HCT116 (cell line): ENCODE results near the gene ZBTB17. TPM values are rescaled to one million over a fixed set of nuclear protein-coding genes. Genes with fewer than 3 reads are reported as not detected.

Experiments
- ATAC-seq: fragments of 200-7000 bp; cut with Tn5 transposase; 2 replicates; pipeline ENCODE4 v1.9.1; 2020; ENCODE audit warnings: mild to moderate bottlenecking, moderate library complexity
- BruUV-seq: library from RNA; stranded (reverse); fragments of 400-500 nt; replicated peaks from 2 replicates; lab custom pipeline; 2021; lab: Mats Ljungman, UMichigan
- CTCF ChIA-PET: fragments of 300-600 bp; sonication (Branson Sonifier 250); formaldehyde crosslinking; loops from one replicate; lab custom pipeline; 2021; ENCODE audit warnings: antibody characterized with exemption; lab: Charles Lee
- POLR2A ChIA-PET: fragments of 300-600, 350-600 bp; sonication (Branson Sonifier 250); formaldehyde crosslinking; loops from one replicate; lab custom pipeline; 2021; ENCODE audit warnings: antibody characterized with exemption; lab: Charles Lee
- RAD21 ChIA-PET, 2 experiments: fragments of 300-600 bp; sonication (Branson Sonifier 250); formaldehyde crosslinking; loops; one replicate each; lab custom pipeline; 2023; ENCODE audit warnings: low total read pairs in 2 of 2; ENCODE audit not compliant: uncharacterized antibody in 2 of 2, unreplicated experiment in 2 of 2, low non-redundant PET in 1 of 2; lab: Charles Lee
- DNase-seq: peaks from one replicate; pipeline ENCODE4 v3.0.0-alpha.2; 2010; ENCODE audit warnings: low read depth, low spot score
- H2AFZ ChIP-seq: fragments of 200-600 bp; shearing (Covaris generic), sonication (generic); 2 replicates; pipeline ENCODE4 v1.6.1; 2017; ENCODE audit warnings: low read depth, mixed run types, mixed read lengths, antibody characterized with exemption, low read length; ENCODE audit not compliant: poor library complexity, severe bottlenecking
- H3K27ac ChIP-seq: 2 replicates; pipeline ENCODE4 v1.5.1; 2012; ENCODE audit warnings: low read depth, low read length
- H3K27me3 ChIP-seq: fragments of 200-600 bp; sonication (generic); 2 replicates; pipeline ENCODE4 v1.6.1; 2016; ENCODE audit warnings: mixed run types, low read length, mixed read lengths; ENCODE audit not compliant: insufficient read depth
- H3K36me3 ChIP-seq, 2 experiments: fragments of 200-500 bp in 1 of 2; fragments of 200-600 bp in 1 of 2; sonication (Bioruptor generic) in 1 of 2; sonication (generic) in 1 of 2; 2 replicates each; pipeline versions ENCODE4 v1.5.1 to v1.6.1; 2014 to 2016; ENCODE audit warnings: low read length in 2 of 2, inconsistent platforms in 1 of 2, mixed read lengths in 1 of 2, mixed run types in 1 of 2; ENCODE audit not compliant: insufficient read depth in 2 of 2, control insufficient read depth in 1 of 2
- H3K4me1 ChIP-seq, 2 experiments: fragments of 200-600 bp in 1 of 2; sonication (generic) in 1 of 2; 2 replicates each; pipeline versions ENCODE4 v1.5.1 to v1.6.1; 2012 to 2017; ENCODE audit warnings: low read length in 2 of 2, inconsistent platforms in 1 of 2, mild to moderate bottlenecking in 1 of 2, mixed read lengths in 1 of 2, mixed run types in 1 of 2, moderate library complexity in 1 of 2; ENCODE audit not compliant: insufficient read depth in 2 of 2, control insufficient read depth in 1 of 2
- H3K4me2 ChIP-seq: fragments of 200-600 bp; sonication (generic); 2 replicates; pipeline ENCODE4 v1.6.1; 2017; ENCODE audit warnings: mixed run types, low read length, mixed read lengths
- H3K4me3 ChIP-seq, 2 experiments: fragments of 200-600 bp in 1 of 2; sonication (generic) in 1 of 2; replicated peaks in 1 of 2; 2 replicates each; pipeline ENCODE4 v1.5.1; 2011 to 2016; ENCODE audit warnings: low read length in 2 of 2, control low read depth in 1 of 2, low read depth in 1 of 2, mild to moderate bottlenecking in 1 of 2, mixed read lengths in 1 of 2, mixed run types in 1 of 2
- H3K79me2 ChIP-seq: fragments of 200-600 bp; sonication (generic); 2 replicates; pipeline ENCODE4 v1.6.1; 2017; ENCODE audit warnings: mild to moderate bottlenecking, mixed run types, low read length, moderate library complexity, mixed read lengths; ENCODE audit not compliant: insufficient read depth
- H3K9ac ChIP-seq: fragments of 200-600 bp; sonication (generic); 2 replicates; pipeline ENCODE4 v1.6.1; 2016; ENCODE audit warnings: low read length, mixed read lengths
- H3K9me2 ChIP-seq: fragments of 200-600 bp; sonication (generic), shearing (Covaris generic); 2 replicates; pipeline ENCODE4 v1.6.1; 2017; ENCODE audit warnings: mixed run types, mild to moderate bottlenecking, moderate library complexity; ENCODE audit not compliant: insufficient read depth
- H3K9me3 ChIP-seq, 2 experiments: fragments of 200-500 bp in 1 of 2; fragments of 200-600 bp in 1 of 2; sonication (Bioruptor generic) in 1 of 2; sonication (generic) in 1 of 2; 2 replicates each; pipeline ENCODE4 v1.6.1; 2014 to 2017; ENCODE audit warnings: low read length in 2 of 2, mixed read lengths in 2 of 2, inconsistent platforms in 1 of 2, low read depth in 1 of 2, mild to moderate bottlenecking in 1 of 2, mixed run types in 1 of 2, moderate library complexity in 1 of 2; ENCODE audit not compliant: control insufficient read depth in 1 of 2, insufficient read depth in 1 of 2
- H4K20me1 ChIP-seq: fragments of 200-600 bp; sonication (generic), shearing (Covaris generic); 2 replicates; pipeline ENCODE4 v1.6.1; 2017; ENCODE audit warnings: mixed run types, mild to moderate bottlenecking, moderate library complexity; ENCODE audit not compliant: insufficient read depth
- CBX3 ChIP-seq: IDR thresholded peaks from 2 replicates; pipeline ENCODE4 v1.6.1; 2012; ENCODE audit warnings: low read depth
- ELF1 ChIP-seq: IDR thresholded peaks from 2 replicates; pipeline ENCODE4 v1.6.1; 2012; ENCODE audit warnings: low read depth, borderline replicate concordance
- EZH2 ChIP-seq: fragments of 200-600 bp; sonication (generic); IDR thresholded peaks from 2 replicates; pipeline ENCODE4 v1.6.1; 2017; ENCODE audit warnings: antibody characterized with exemption, mixed run types
- EZH2phosphoT487 ChIP-seq: fragments of 200-600 bp; IDR thresholded peaks from 2 replicates; pipeline ENCODE4 v1.6.1; 2018; ENCODE audit warnings: antibody characterized with exemption, borderline replicate concordance
- JUND ChIP-seq: IDR thresholded peaks from 2 replicates; pipeline ENCODE4 v1.6.1; 2012
- POLR2AphosphoS5 ChIP-seq: IDR thresholded peaks from 2 replicates; pipeline ENCODE4 v1.6.1; 2011; ENCODE audit warnings: mild to moderate bottlenecking, low read depth, low read length, moderate library complexity
- SIN3A ChIP-seq: IDR thresholded peaks from 2 replicates; pipeline ENCODE4 v1.6.1; 2012; ENCODE audit warnings: low read depth
- TCF7L2 ChIP-seq: IDR thresholded peaks from 2 replicates; pipeline ENCODE4 v1.7.0; 2011; ENCODE audit warnings: borderline replicate concordance, inconsistent platforms; ENCODE audit not compliant: insufficient read depth, insufficient read length; ENCODE audit errors: extremely low read depth
- YY1 ChIP-seq: IDR thresholded peaks from 2 replicates; pipeline ENCODE4 v1.6.1; 2011; ENCODE audit warnings: low read length, low read depth, moderate library complexity, mild to moderate bottlenecking; ENCODE audit not compliant: insufficient replicate concordance; ENCODE audit errors: extremely low read depth
- ZFX ChIP-seq: fragments of 450-650 bp; IDR thresholded peaks from 2 replicates; pipeline ENCODE4 v1.6.1; 2017
- ZNF274 ChIP-seq: fragments of 200-500 bp; sonication (Bioruptor generic); IDR thresholded peaks from 2 replicates; pipeline ENCODE4 v1.6.1; 2014; ENCODE audit warnings: mild to moderate bottlenecking, low read depth, low read length, inconsistent platforms
- intact Hi-C: fragments of 100-400 bp; cut with micrococcal nuclease; formaldehyde crosslinking; loops from 2 replicates; pipeline ENCODE4 v1.10.0; 2022
- total RNA-seq: library from RNA; stranded (reverse); gene quantifications from one replicate; pipeline ENCODE4 v1.2.1, GENCODE V29; 2021; ENCODE audit not compliant: unreplicated experiment
- TF ChIP-seq, protein P1 (sequence below): IDR thresholded peaks from 2 replicates; pipeline ENCODE4 v1.6.1; 2012
- TF ChIP-seq, protein P2 (sequence below): IDR thresholded peaks from 2 replicates; pipeline ENCODE4 v1.6.1; 2011; ENCODE audit warnings: mild to moderate bottlenecking, low read length, moderate library complexity; ENCODE audit not compliant: insufficient replicate concordance; ENCODE audit errors: extremely low read depth

ZBTB17 gene
- total RNA-seq, 1 experiment from 2014 or later = 31.6 TPM

DNA sequence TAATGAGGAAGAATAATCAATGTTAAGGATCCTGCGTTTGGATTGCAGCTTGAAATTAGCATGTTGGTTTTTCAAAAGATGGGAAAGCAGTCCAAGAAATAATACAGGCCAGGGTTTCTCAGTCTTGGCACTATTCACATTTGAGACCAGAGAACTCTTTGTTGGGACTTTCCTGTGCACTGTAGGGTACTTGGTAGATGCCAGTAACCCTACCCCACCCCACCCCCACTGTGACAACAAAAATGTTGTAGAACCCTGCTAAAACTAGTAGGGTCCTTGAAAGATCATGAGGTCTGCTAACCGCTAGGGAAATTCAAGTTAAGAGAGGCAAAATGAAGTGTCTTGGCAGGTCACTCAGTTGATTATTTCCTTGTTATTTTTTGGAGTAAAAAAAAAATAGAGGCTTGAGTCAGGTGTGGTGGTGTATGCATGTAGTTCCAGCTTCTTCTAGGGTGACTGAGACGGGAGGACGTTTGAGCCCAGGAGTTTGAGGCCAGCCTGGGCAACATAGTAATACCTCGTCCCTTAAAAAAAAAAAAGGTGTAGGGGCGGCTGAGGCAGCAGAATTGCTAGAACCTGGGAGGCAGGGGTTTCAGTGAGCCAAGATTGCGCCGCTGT is 75.1 kb downstream of the ZBTB17 start:
- Histone ChIP-seq H4K20me1 (peaks cover 20% of the 10 kb centered on the region; the same call in 1 of the 2 replicates), H3K27ac (no peak overlapping the region), H3K27me3 (no peaks in the 10 kb centered on the region), H3K79me2 (peaks cover 99% of the 10 kb centered on the region), H3K4me1 (peaks cover 0 to 11% of the 10 kb centered on the region in 2 experiments; a peak in 2 of 4 replicates), H2AFZ (no peak overlapping the region), H3K4me2 (no peak overlapping the region), H3K36me3 (peaks cover 0 to 3% of the 10 kb centered on the region in 2 experiments; a peak in 1 of 4 replicates), H3K4me3 (no peak overlapping the region), H3K9me3 (no peaks in the 10 kb centered on the region), H3K9ac (no peak overlapping the region), H3K9me2 (no peaks in the 10 kb centered on the region)
- TF ChIP-seq EZH2 (no peak), JUND (no peak), ELF1 (no peak), CBX3 (no peak), YY1 (no peak), SIN3A (no peak), TCF7L2 (no peak), EZH2phosphoT487 (no peak), POLR2AphosphoS5 (no peak), ZFX (no peak), ZNF274 (no peak)
- TF ChIP-seq, protein P1, sequence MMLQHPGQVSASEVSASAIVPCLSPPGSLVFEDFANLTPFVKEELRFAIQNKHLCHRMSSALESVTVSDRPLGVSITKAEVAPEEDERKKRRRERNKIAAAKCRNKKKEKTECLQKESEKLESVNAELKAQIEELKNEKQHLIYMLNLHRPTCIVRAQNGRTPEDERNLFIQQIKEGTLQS = no peak
- TF ChIP-seq, protein P2, sequence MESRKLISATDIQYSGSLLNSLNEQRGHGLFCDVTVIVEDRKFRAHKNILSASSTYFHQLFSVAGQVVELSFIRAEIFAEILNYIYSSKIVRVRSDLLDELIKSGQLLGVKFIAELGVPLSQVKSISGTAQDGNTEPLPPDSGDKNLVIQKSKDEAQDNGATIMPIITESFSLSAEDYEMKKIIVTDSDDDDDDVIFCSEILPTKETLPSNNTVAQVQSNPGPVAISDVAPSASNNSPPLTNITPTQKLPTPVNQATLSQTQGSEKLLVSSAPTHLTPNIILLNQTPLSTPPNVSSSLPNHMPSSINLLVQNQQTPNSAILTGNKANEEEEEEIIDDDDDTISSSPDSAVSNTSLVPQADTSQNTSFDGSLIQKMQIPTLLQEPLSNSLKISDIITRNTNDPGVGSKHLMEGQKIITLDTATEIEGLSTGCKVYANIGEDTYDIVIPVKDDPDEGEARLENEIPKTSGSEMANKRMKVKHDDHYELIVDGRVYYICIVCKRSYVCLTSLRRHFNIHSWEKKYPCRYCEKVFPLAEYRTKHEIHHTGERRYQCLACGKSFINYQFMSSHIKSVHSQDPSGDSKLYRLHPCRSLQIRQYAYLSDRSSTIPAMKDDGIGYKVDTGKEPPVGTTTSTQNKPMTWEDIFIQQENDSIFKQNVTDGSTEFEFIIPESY = no peak
- ChIA-PET RAD21 (no interaction called here), CTCF (no interaction called here), POLR2A (no interaction called here)
- BruUV-seq = no TSS peak
- DNase-seq (no peak), ATAC-seq (no peak)
- intact Hi-C loops = no loop called here
